ENCODE results near the gene PLS3.

GRCh38 chrX:115560211-115560977 lies 580 bp upstream of the PLS3 start:
- TF ChIP-seq CTCF (IDR thresholded peaks at IDR 0.05; ENCODE audit: poor library complexity, severe bottlenecking) (no peak), POLR2AphosphoS5 (IDR thresholded peaks at IDR 0.05) (no peak), EZH2 (IDR thresholded peaks at IDR 0.05; ENCODE audit: borderline replicate concordance, insufficient read depth, low read length, poor library complexity, severe bottlenecking) (no peak), EP300 (conservative IDR thresholded peaks at IDR 0.05; ENCODE audit: poor library complexity, severe bottlenecking) (no peak), MXI1 (conservative IDR thresholded peaks at IDR 0.05; ENCODE audit: poor library complexity, severe bottlenecking) (no peak), RAD21 (conservative IDR thresholded peaks at IDR 0.05) (no peak)
- TF ChIP-seq, protein P1, sequence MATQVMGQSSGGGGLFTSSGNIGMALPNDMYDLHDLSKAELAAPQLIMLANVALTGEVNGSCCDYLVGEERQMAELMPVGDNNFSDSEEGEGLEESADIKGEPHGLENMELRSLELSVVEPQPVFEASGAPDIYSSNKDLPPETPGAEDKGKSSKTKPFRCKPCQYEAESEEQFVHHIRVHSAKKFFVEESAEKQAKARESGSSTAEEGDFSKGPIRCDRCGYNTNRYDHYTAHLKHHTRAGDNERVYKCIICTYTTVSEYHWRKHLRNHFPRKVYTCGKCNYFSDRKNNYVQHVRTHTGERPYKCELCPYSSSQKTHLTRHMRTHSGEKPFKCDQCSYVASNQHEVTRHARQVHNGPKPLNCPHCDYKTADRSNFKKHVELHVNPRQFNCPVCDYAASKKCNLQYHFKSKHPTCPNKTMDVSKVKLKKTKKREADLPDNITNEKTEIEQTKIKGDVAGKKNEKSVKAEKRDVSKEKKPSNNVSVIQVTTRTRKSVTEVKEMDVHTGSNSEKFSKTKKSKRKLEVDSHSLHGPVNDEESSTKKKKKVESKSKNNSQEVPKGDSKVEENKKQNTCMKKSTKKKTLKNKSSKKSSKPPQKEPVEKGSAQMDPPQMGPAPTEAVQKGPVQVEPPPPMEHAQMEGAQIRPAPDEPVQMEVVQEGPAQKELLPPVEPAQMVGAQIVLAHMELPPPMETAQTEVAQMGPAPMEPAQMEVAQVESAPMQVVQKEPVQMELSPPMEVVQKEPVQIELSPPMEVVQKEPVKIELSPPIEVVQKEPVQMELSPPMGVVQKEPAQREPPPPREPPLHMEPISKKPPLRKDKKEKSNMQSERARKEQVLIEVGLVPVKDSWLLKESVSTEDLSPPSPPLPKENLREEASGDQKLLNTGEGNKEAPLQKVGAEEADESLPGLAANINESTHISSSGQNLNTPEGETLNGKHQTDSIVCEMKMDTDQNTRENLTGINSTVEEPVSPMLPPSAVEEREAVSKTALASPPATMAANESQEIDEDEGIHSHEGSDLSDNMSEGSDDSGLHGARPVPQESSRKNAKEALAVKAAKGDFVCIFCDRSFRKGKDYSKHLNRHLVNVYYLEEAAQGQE (IDR thresholded peaks at IDR 0.05; ENCODE audit: borderline replicate concordance): no peak
